Transverse colon (tissue), 3 donors: ENCODE results near the gene FOXD4.
"Not testable (repeated sequence)": the region's sequence is repeated elsewhere in the genome, so short reads cannot be mapped to it uniquely, and the experiment has no call there.

Experiments
- EP300 ChIP-seq: sonication (generic); formaldehyde crosslinking; IDR thresholded peaks from one replicate; pipeline ENCODE4 v1.6.1; 2017; ENCODE audit warnings: antibody characterized with exemption, low read depth
- POLR2A ChIP-seq: fragments of 450-650 bp; IDR thresholded peaks from one replicate; pipeline ENCODE4 v1.6.1; 2016; ENCODE audit warnings: antibody characterized with exemption, mild to moderate bottlenecking, moderate library complexity
- TF ChIP-seq, protein P1 (sequence below), 5 experiments: fragments of 200-600 bp in 3 of 5; fragments of 450-650 bp in 2 of 5; sonication (generic) in 3 of 5; IDR thresholded peaks; 1 replicate in 2 of 5; 2 replicates in 3 of 5; pipeline ENCODE4 v1.5.1; 2016 to 2017; ENCODE audit warnings: antibody characterized with exemption in 5 of 5, inconsistent platforms in 3 of 5, mild to moderate bottlenecking in 2 of 5, moderate library complexity in 1 of 5

DNA sequence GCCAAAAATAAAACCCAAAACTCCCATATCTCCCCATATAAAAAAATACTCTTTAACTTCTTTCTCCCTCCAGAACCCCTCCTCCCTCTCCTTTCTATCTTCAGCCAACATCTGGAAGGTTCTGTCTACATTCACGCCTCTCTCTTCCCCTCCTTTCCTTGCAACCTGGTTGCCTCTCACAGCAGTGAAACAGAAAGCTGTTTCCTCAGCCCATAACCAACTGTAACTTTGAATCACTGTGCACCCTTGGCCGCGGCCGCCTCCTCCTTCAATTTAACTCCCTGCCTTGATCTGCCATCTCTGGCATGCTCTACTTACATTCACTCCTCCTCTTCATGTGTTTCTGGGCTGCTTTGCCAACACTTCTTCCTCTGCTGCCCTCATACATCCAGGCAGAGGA lies 23.2 kb downstream of the FOXD4 start:
- TF ChIP-seq, protein P1, sequence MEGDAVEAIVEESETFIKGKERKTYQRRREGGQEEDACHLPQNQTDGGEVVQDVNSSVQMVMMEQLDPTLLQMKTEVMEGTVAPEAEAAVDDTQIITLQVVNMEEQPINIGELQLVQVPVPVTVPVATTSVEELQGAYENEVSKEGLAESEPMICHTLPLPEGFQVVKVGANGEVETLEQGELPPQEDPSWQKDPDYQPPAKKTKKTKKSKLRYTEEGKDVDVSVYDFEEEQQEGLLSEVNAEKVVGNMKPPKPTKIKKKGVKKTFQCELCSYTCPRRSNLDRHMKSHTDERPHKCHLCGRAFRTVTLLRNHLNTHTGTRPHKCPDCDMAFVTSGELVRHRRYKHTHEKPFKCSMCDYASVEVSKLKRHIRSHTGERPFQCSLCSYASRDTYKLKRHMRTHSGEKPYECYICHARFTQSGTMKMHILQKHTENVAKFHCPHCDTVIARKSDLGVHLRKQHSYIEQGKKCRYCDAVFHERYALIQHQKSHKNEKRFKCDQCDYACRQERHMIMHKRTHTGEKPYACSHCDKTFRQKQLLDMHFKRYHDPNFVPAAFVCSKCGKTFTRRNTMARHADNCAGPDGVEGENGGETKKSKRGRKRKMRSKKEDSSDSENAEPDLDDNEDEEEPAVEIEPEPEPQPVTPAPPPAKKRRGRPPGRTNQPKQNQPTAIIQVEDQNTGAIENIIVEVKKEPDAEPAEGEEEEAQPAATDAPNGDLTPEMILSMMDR (IDR thresholded peaks at IDR 0.05) = not testable (repeated sequence)
- not testable (repeated sequence) for TF ChIP-seq EP300, POLR2A
